T follicular helper cell (primary cell): ENCODE data around the gene SSTR3.

Experiments
- DNase-seq: peaks from one replicate; pipeline ENCODE4 v3.0.0-alpha.2; 2020; ENCODE audit warnings: low read depth

Gene SSTR3

DNA sequence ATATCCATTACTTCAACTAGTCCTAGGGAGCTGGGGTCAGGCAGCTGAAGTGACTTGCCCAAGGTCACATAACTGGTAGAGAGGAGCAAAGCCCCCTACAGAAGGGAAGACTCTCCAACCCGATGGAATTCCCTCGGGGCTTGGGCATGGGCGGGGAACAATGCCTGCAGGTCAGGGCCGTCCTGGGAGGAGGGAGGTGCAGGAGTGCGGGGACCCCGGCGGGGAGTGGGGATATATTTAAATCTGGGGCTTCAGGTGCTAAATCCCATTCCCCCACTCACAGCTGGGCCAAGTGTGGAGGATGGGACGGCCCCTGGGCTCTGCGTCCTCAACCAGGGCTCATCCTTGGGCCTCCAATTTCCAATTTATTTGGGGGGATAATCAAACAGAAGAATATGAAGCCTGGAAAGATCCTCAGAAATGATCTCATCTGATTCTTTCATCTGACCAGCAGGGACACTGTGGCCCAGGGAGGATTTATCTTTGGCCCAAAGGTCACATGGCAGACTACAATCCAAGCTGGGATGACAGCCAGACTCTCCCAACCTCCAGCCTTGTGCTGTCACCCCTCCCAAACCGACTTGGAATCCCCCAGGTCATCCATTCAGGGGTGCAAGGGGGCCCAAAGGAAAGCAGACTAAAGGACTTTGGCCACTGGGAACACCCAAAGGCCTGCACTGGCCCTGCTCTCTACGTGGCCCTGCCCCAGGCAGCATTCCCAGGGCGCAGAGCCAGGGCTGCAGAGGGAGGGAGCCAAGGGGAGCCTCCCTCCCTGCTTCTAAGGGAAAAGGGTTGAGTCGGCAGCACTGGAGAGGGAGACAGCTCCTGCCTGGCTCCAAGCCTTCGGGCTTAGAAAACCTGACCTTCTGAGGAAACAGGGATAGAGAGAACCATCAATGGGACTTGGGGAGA, 15.5 kb downstream of the SSTR3 start:
- no peak for DNase-seq

DNA sequence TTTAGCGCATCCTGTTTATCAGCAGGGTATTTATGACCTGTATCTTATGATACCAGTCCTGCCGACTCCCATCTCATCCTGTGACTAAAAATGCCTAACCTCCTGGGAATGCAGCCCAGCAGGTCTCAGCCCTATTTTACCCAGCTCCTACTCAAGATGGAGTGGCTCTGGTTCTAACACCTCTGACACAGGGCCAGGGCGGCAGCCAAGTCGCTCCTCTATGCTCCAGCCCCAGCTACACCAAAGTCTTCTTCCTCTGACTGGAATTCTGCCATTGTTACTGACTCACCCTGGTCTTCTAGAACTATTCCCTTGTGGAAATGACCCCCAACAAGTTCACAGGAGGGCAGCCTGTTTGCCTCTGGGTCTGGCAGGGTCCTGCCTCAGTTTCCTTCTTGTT, 16.4 kb downstream of the SSTR3 start:
- DNase-seq, result no peak

DNA sequence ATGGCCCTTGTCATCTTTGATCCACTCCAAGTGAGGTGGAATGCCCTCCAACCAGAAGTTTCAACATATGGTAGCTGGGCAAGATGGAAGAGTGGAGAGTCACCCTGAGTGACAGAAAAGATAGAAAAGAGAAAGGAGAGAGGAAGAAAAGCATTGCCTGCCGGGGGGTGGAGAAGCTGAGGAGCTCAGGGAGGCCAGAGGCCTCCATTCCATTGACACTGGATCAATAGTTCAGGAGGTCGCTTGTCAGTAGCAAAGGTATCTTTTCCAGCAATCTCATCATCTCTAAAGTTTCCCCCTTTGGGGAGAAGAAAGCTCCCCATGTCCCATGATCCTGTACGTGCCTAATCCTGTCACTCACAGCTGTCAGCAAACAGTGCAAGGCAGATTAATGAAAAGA, 17.5 kb downstream of the SSTR3 start:
- DNase-seq, result no peak

DNA sequence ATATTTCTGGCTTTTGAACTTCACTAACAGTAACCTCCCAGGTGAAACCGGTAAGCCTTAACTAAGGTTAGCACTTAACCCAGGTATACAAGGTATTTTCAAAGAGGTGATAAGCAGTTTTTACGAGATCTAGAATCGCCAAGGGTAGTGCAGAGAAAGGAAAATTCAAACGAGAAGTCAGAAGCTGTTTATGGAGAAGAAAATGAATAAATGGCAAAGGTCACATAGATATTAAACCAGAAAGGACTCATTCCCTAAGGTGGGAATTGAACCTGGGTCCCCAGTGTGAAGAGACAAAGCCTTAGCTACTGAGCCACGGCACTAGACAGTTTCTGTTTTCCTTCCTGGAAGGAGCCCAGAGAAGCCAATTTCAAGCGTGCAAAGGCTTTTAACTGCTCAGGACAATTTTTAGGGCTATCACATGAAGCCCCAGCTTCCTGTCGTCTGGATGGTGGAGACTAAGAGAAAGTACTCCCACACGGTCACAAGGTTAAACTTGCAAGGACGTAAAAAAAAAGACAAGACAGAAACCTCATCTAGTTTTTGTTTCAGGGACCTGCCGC, 18.6 kb downstream of the SSTR3 start:
- DNase-seq, result no peak

DNA sequence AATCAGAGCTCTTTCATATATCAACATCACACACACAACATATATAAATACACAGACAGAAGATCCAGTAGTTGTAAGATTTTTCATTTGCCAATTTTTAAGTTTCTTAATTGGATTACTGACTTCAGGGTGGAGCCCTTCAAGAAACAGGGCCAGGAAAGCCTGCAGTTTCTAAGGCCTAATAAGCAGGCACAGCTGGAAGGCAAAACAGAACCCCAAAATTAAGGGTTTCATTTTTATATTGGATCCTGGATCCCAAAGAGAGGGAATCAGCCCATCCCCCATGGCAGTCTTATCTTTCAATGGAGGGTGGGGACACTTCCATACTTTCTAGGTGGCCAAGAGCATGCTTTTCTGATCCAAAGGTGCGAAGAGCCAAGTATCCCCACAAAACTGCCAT, 19.5 kb downstream of the SSTR3 start:
- DNase-seq, result no peak

DNA sequence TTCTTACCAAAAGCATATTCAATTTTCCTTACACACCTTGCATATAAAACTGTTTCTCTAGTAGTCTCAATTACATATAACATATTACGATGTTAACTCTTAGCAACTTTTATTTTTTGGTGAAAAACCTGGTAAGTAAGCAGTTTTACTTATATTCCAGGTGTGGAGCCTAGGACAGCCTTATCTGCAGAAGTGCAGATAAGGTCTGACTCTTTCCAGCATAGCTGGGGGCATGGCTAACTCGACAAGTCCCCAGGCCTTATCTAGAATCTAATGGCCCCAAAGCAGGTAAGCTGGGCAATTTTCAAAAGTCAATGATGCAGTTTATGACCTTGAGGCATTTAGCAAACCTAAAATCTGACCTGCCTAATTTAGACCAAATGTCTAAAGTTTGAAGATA, 20.1 kb downstream of the SSTR3 start:
- DNase-seq, result no peak

DNA sequence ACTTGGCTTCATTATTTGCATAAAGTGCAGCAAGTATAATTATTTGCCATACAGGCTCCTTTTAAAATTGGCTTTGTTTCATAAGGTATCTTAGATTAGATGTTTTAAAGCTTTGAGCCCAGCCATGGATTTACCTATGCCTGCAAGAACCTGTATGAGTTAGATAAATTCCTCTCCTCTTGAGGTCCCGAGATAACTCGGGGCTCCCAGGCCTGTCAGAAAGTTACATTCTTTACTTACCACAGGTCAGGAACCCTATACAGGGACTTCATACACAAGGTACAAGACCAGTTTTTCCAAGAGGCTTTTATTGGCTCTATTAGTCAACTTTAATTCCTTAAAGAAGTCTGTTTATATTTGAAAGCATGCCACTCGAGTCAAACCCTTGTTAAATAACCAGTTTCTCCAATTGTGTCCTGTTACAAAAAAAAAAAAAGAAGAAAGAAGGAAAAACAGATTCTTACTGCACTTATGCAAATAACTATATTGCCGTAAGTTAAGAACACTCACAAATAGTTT, 22.0 kb downstream of the SSTR3 start:
- DNase-seq, result no peak

DNA sequence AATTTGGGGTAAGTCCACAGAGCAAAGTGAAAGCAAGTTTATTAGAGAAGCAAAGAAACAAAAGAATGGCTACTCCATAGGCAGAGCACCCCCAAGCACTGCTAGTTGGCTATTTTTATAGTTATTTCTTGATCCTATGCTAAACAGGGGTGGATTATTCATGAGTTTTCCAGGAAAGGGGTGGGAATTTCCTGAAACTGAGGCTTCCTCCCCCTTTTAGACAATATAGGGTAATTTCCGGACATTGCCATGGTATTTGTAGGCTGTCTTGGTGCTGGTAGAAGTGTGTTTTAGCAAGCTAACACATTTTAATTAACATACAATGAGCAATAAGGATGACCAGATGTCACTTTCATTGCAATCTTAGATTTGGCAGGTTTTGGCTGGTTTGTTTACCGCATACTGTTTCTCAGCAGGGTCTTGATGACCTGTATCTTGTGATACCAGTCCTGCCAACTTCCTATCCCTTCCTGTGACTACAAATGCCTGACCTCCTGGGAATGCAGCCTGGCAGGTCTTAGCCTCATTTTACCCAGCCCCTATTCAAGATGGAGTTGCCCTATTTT, 23.3 kb downstream of the SSTR3 start:
- no peak for DNase-seq

DNA sequence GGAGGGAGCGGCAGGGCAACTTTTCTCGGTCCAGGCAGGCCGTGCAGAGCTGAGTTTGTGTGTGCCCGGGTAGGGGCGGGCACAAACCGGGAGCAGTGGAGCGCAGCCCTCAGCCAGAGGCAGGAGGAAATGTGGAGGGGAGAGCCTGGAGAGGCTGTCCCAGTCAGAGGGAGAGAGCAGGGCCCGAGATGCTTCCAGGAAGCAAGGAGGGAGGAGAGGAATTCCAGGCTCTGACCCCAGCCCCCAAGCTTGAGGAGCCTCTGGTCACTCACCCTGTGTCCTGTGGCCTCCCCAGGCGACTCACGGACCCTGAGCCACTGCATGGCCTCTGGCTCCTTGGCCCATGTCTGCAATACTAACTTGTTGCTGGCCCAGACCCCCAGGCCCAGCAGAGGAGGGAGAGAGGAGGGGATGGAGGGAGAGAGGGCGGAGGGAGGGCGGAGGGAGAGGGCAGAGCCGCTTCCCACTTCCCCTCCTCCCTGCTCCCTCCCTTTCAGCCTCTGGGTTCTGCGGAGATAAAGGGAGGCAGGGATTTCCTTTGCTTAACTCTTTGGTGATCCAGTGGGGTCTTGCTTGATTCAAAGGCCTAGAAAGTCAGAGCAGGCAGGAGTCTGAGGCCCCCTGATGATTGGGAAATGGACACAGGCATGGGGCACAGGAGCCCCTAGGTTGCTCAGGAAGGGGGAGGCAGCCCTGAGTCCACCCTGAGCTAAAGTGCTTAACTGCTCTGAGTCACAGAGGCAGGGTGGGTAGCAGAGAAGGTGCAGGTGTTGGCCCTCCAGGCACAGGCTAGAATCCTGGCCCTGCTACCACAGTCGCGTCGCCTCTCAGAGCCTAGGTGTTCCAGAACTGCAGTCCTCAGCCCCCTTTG, 24.2 kb downstream of the SSTR3 start, which contains the start of gene C1QTNF6:
Gene C1QTNF6, minus strand, starts transcription at position 357 of the 871 bp plus-strand sequence. Its CDS starts 34 bp downstream, at position 323.
- no peak for DNase-seq

DNA sequence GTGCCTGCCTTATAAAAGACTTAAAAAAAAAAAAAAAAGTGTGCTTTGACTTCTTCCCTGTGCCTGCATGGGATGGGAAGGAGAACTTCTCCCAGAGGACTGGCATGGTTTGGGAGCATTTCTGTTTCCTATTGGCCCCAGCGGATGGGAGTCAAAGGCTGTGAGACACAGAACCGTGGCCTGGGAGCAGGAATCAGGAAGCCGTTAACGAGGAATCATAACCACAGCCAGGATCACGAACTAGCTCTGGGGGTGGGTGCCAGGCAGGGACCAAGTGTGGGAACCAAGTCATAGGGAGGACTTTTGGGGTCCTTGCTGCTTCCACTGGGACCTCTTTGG, 24.8 kb downstream of the SSTR3 start:
- DNase-seq, result no peak

DNA sequence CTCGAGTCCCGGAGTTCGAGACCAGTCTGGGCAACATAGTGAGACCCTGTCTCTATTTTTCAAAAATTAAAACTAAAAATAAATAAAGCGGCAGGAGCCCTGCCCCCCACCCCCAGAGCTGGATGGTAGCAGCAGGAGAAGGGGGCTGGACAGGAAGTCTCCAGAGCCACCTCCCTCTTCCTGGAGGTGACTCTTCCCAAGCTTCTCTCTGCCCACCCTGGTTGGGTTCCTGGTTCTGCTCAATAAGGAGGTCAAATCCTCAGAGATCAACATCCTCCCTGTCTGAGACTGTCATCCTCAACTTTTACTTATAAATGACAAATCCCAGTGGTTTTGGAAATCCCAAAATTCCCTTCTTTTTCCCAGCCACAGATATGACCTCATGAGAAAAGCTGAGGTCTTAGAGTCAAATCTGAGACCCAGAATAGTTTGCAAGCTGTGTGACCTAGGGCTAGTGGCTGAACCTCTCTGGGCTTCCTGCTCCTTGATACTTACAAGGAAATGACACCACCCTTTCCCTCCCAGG, 25.2 kb downstream of the SSTR3 start:
- no peak for DNase-seq

DNA sequence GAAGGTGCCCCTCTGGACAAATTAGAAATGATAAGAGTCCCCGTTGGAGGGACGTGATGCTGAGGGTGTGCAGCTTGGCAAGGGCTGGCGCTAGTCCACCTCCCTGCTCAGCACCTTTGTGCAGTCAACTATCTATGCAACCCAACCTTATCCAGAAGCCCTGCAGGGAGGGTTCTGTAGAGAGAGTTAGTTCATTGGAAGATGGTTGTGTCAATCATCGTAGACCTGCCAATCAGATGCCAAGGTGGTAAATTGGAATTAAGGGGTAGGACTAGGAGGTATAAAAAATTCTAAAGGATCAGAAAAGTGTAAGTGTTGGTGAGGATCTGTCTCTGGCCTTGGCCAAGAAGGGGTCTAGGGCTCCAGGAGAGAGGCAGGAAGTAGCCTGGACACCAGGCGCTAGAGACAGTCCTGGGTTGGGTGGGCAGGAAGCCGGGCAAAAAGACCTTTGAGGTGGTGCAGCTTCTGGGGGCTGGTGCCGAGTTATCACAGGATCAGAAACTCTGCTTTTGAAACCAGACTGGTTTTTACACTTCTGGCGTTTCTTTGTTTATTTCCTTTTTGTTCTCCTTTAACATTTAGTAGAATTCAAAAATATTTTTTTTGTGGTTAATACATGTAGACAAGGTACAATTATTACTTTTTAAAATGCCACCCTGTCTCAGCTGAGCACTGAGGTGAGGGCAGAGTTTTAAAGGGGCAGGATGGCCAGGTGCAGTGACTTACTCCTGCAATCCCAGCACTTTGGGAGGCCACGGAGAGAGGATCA, 25.9 kb downstream of the SSTR3 start:
- peak; percentile 37 for DNase-seq

DNA sequence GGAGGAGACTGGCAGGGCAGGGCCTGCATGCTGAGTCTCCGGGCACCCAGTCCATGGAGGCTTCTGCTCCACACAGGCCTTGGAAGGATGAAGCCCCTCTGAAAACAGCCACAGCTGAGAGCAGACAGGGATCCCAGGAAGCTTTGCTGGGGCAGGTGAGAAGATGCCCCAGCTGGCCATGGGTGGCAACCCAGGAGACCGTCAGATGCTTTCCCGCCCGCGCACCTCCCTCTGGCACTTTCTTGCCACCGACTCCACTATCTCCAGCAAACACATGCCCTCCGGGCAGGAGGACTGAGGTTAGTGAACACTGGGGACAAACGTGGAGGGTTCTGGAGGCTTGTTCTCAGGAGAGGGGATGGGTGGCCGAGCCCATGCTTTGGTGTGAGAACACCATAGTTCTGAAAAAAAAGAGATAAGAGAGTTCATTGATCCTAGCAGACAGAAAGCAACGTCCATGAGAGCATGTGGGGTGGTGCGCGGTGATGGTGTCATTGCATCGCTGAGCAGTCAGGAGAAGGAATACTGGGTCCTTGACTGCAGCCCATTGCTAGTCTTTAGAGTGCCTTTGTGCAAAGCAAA, 26.5 kb downstream of the SSTR3 start:
- DNase-seq, result no peak

DNA sequence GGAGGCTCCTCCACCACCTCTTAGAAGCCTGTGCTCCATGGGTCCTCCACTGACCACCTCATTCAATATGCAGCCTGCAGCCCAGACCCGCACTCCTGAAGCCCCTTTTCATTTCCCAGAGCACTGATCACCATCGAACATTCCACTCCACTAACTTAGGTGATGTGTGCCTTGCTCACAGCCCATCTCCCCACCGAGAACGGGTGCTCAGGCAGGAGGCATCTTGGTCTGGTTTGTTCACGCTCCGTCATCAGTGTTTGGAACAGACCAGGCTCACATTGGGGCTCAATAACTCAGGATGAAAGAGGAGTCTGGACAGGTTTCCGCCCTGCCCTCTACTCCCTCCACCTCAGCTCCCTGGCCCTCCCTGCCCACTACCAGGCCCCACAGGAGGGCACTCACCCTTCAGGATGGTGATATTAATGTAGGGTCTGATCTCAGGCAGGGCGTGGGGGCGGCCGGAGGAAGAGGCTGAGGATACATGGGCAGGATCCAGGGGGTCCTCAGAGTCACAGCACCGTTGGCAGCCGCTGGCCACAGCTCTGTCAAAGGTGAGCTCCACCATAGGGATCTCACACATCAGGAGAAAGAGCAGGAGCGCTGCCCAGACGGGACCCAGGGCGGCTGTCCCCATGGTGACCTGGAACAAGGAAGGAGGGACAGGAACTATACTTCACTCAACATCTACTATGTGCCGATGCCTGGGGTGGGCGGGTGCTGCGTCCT, 27.3 kb downstream of the SSTR3 start:
- no peak for DNase-seq

DNA sequence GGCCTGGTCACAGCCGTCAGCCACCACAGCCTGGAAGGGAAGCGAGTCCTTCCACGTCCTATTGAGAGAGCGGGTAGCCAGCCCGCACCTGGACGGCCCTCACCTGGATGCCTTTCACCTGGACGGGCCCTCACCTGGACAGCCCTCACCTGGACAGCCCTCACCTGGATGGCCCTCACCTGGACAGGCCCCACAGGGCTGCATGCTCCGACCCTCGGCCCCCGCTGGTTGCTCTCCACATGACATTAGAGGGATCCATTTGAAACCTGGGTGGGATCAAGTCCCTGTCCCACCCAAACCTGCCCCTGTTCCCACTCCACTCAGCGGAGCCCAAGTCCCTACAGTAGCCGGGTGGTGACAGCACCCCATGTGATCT, 27.9 kb downstream of the SSTR3 start:
- no peak for DNase-seq

DNA sequence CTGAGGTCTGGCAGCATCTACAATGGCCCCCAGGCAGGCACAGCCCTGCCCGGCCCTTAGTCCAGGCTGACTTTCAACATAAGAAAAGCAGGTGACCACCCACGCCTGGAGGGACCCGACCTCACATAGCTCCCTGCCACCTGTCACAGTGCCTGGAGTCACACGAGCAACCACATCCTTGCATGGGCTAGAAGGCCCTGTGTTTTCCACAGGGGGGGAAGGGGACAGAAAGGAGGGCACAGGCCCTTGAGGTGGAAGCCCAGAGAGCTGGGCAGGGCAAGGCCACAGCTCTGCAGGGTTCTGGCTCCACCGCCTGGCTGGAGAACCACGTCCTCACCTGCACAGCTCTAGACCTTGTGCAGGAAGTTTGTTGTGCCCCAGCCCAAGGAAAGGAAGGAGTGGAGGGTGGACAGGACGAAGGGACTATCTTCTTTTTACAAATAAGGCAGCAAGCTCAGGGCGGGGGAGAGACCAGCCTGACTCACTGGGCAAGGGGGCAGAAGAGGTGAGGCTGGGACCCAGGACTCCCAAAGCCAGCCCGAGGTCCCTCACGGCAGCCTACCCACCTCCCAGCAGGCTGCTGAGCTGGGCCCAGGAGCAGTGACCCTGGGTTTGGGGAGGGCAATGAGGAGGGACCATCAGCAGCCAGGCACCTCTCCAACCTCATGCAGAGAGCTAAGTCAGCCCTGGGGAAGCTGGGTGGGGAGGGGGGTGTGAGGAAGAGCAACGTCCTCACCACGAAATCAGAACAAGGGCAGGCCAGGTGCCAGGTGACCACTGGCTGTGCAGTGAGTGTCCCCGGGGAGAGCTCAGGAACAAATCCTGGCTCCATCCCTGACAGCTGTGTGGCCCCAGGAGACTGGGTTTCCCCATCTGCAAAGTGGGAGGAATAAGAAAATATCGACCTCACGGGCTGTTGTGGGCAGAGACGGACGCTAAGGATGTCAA, 28.6 kb downstream of the SSTR3 start:
- DNase-seq, result no peak

DNA sequence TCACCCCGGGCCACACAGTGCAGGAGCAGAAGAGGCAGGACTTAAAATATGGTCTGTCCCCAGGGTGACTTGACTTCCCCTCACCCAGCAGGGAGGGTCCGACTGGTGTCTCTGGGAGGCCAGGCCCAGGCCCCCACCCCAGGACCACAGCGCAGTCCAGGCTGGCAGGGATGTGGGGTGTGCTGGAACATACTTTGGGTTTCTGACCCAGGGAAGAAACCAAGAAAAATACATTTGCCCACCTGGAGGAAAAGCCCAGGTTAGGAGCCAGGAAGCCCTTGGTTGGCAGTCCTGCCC, 29.4 kb downstream of the SSTR3 start:
- DNase-seq, result no peak

DNA sequence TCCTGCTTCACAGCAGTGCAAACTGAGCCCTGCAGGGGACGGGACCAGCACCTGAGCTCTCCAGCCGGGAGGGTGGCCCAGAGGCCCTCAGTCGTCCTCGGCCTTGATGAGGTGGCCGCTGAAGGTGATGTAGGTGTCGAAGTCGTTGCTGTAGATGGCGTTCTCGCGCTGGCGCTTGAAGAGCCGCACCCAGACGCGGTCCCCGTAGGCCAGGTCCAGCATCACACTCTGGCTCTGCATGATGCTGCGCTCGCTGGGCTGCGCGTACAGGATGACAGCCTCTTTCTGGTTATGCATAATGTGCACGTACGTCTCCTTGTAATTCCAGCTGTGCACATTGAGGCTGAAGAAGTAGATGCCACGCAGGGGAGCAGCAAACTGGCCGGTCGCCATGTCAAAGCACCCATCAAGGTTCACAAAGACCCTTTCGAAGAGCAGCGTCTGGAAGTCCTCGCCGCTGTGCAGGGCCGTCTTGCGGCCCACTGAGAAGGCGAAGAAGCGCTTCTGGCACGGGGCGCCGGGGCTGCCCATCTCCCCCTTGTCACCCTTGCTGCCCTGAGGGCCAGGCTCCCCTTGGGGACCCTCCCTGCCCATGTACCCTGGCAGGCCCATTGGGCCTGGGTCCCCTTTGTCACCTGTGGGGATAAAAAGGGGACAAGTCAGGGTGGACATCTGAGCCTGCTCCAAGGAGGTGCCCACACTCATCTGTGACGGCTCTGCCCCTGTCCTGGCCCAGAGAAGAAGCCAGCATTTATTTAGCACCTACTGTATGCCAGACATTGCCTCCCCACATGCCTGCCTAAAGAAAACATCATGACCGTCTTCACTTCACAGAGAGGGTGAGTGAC, 30.0 kb downstream of the SSTR3 start:
- no peak for DNase-seq
